GM08714 (cell line): Measurements from ENCODE around the gene ABCA7.
"Not testable (repeated sequence)": the region's sequence is repeated elsewhere in the genome, so short reads cannot be mapped to it uniquely, and the experiment has no call there.

ENCODE experiments used
- H3K4me3 ChIP-seq: fragments of 200-500 bp; sonication (Bioruptor generic); 2 replicates; pipeline ENCODE4 v1.5.1; 2014; ENCODE audit warnings: mild to moderate bottlenecking, low read length, inconsistent platforms
- ZNF274 ChIP-seq: IDR thresholded peaks from 2 replicates; pipeline ENCODE4 v1.6.1; 2012; ENCODE audit warnings: mild to moderate bottlenecking, low read depth, low read length

The ABCA7 gene

DNA sequence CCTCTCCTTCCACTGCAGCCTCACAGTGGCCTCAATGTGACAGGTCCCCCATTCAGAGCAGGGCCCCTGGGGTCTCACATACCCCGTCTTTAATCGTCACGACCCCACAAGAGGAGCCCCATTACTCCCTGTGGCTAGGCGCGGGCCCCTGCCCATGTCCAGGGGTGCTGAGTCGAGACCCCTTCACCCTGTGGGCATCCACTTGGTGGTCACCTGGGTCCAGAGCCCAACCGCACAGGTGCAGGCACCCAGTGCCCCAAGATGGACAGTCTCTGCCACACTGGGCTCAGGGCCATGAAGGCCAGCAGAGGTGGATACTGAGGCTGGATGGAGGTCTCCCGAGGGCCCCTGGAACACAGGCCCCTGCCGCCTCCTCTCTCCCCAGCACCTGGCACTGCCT lies 22.0 kb upstream of the ABCA7 start:
- TF ChIP-seq ZNF274 = no peak
- no peak overlapping the region for H3K4me3 ChIP-seq

DNA sequence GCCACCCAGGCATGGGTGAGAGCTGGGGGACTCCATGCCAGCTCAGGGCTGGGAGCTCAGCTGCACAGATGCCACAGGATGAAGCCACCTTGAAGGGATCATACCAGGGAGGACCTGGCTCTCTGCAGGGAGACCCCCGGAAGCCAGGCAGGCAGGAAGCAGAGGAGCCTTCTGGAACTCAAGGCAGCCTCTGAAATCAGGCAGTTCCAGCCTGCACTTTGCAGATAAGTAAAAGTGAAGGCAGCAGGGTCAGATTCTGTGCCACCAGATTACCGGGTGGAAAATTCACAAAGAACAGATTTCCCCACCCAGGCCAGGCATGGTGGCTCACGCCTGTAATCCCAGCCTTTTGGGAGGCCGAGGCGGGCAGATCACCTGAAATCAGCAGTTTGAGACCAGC lies 21.5 kb upstream of the ABCA7 start:
- no peak overlapping the region for H3K4me3 ChIP-seq
- no peak for TF ChIP-seq ZNF274

DNA sequence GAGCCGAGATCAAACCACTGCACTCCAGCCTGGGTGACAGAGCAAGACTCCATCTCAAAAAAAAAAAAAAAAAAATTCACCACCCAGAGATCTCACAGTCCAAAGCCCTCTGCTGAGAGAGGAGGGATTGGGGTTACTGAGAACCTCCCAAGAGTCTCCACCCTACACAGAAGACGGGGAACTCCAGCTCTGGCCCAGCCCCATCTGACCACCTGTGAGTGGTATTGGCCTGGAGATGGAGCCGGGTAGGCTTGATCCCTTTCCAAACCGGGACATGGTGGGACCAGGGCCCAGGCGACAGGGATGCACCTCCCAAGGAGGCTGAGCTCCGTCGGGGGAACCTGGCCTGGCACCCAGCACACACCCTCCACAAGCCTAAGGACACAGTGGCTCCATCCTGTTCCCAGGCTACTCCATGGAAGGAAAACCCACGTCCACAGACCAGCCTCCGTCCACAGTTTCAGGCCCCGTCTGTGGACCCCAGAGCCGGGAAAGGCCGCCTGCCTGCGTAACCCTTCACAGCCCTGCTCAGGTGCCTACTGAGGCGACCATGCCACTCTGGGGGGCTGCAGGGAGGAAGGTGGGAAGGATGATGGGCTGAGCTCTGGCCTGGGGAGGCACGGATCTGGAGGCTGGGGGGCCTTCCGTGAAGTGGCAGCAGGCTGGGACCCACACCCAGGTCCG lies 20.8 kb upstream of the ABCA7 start:
- TF ChIP-seq ZNF274 = no peak
- H3K4me3 ChIP-seq = peak overlapping the region; percentile 88; the same call in 1 of the 2 replicates

DNA sequence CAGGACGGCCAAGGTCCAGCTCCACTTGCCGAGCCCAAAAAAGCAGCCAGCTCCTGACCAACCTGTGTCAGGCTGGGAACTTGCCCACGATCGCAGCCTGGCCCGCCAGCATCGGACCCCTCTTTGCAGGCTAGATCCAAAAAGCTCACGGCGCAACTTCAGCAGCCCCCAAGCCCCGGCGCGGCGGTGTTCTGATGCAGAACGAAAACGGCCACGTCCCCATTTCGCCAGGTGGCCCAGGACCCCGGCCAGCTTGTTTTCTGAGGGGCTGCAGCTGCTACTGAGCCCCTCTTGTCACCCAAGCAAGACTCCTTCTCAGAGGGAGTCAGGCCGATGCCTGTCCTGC lies 20.3 kb upstream of the ABCA7 start:
- H3K4me3 ChIP-seq = peak overlapping the region; percentile 88

DNA sequence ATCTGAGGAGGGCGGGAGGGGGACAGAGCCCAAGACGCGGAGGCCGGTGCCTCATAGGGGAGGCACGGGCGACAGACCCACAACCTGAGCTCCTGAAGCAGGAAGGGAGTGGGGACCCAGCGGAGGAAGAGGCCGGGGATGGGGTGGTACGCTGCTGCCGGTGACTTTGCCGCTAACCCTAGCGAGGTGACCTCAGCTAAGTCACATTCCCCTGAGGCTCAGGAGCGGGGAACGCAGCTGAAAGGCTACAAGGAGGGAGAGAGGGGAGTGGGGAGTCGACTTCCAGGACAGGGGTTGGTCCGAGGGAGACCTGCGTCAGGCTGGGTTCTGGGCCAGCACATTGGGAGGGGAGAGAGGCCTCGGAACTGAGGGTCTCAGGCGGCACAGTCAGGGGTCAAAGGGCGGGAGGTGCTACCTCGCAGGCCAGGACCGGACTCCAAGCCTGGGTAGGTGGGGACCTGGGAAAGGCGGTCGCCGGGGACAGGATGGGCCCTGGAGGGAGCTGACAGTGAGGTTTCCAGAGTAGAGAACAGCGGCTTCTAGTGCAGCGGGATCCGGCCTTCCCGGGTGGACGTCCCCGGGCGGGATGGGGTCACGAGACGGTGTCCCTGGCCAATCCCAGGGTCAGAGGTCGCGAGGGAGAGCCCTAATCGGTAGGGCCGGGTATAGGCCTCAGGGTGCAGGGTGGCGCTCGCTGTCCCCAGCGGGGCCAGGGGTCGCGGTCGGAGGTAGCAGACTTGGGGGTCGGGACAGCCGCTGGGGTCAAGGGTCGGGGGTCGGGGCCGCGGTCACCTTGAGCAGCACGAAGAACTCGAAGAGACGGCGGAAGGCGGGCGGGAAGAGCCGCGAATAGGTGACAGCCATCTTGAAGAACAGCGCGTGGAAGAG lies 19.7 kb upstream of the ABCA7 start:
- TF ChIP-seq ZNF274 = no peak
- H3K4me3 ChIP-seq = peak overlapping the region; percentile 88

More for the DNA sequence above, 20.3 kb upstream of the ABCA7 start:
- TF ChIP-seq ZNF274 = no peak

DNA sequence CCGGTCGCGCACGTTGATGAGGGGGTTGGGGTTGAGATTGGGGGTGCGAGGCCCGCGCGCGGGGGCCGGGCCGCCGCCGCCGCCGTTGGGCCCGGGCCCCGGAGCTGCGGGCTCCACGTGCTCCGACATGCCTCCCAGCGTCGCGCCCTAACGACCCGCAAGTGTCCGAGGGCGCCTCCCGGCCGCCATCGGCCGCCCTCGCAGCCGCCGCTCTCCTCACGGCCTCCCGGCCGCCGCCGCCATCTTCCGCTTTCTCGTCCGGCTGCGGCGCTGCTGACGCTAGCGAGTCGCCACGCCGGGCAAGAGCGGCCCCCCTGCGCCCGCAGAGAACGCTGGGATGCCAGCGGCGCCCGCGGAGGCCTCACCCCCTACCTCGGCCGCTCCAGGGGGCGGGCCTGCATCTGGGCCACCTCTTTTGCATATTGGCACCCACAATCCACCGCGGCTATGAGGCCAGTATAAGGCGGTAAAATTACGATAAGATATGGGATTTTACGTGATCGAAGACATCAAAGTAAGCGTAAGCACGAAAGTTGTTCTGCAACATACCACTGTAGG lies 19.0 kb upstream of the ABCA7 start, which contains the start of gene TMEM259:
TSS of gene TMEM259 (minus strand) at position 256 of the 558 bp plus-strand sequence. CDS start at position 129, 127 bp downstream.
- no peak for TF ChIP-seq ZNF274
- H3K4me3 ChIP-seq = peak within 1 kb of the TSS; percentile 88

DNA sequence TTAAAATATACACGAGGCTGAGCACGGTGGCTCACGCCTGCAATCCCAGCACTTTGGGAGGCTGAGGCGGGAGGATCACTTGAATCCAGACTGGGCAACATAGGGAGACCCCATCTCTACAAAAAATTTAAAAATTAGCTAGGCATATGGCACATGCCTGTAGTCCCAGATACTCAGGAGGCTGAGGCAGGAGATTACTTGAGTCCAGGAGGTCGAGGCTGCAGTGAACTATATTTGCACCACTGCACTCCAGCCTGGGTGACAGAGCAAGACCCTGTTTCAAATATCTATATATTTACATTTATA lies 16.1 kb upstream of the ABCA7 start:
- not testable (repeated sequence) for H3K4me3 ChIP-seq

DNA sequence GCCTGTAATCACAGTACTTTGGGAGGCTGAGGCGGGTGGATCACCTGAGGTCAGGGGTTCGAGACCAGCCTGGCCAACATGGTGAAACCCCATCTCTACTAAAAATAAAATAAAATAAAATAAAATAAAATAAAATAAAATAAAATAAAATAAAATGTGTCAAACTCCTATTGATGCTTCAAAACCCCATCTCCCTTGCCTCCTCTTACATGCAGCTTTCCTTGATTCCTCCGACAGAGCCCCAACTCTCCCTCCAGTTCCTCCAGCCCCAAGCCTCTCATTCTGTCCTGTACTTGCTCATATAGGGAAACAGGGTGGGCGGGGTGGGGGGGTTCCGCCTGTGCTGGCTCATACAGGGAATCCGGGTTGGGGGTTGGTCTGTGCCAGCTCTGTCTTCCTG lies 14.8 kb upstream of the ABCA7 start:
- not testable (repeated sequence) for H3K4me3 ChIP-seq

DNA sequence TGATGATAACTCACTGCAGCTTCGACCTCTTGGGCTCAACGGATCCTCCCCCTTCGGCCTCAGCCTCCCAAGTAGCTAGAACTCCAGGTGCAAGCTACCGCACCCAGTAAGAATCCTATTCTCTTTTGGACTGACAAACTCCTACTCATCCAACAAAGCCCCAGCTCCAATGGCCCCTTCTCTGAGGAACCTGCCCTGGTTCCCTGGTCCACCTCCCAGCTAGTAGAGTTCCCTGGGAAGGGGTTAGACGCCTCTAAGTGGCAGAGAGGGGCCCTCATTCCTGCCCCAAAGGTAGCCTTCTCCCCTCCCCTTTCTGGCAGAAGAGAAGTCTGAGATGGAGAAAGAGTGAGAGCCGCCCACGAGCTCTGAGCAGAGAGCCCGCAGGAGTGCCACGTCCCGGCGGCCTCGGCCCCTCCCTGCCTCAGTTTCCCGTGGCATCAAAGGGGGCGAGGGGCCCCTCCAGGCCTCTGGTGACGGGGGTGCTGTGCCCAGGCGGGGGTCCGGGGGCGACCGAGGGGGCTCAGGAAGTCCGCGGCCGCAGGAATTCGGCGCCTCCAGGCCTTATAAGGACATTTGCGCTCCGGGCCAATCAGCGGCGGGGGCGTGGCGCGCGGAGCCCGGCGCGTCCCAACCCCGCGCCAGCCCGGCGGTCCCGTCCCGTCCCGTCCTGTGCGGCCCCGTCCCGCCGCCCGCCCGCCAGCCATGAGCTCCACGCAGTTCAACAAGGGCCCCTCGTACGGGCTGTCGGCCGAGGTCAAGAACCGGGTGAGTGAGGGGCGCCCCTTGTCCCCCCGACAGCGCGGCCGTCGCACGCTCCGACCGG lies 13.7 kb upstream of the ABCA7 start, which contains the start of gene CNN2:
TSS of gene CNN2 (plus strand) at position 649 of the 823 bp plus-strand sequence. CDS start at position 703, 54 bp downstream.
- no peak for TF ChIP-seq ZNF274
- peak within 1 kb of the TSS; percentile 72 for H3K4me3 ChIP-seq

DNA sequence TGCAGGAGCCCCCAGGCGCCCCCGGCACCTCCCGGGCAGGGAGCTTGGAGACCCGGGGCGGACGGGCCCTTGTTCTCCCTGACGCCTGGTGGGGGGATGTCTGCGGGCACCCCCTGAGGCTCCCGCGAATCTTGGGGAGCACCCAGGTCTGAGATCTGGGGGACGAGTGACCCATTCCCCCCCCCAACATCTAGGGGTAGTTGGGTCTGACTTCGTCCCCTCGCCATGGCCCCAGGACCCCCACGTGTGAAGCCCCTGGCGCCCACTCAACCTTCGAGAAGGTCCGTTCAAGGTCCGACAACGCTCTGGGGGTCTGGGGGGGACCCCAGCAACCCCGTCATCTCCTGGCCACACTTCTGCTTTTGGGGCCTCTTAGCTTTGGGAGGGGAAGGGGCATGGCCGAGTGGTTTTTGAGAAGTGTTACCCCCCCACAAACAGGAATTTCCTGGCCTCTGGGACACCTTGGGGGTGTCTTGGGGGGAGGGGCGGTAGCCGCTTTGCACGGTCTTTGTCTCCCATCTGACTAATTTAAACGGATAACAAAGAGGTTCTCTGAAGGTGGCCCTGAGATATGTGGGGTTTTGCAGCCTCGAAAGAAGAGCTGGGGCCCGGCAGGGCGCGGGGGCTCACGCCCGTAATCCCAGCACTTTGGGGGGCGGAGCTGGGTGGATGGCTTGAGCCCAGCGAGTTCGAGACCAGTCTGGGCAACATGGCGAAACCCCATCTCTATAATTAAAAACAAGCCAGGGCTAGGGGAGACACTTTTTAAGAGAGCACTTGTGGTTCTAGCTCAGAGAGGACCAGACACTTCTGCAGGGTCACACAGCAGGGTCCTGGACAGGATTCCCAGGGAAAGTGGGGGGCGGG lies 12.9 kb upstream of the ABCA7 start:
- H3K4me3 ChIP-seq = peak overlapping the region; percentile 72
- no peak for TF ChIP-seq ZNF274

DNA sequence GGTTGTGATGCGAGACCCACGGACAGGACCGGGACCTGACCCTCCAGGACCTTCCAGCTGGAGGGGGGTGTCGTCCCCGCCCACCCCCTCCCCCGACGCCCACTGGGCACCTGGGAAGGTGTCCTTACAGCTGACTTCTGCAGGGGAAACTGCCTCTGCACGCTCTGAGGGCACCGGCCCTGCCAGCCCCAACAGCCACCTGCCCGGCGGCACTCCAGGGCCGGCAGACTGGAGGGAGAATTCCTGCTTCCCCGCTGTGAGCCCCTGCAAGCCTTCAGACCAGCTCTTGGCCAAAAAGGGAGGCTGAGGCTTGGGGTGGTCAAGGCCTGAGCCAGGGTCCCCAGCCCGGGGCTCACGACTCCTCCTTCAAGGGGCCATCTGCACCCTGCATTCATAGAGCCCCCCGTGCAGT lies 12.3 kb upstream of the ABCA7 start:
- peak overlapping the region; percentile 72; the same call in 1 of the 2 replicates for H3K4me3 ChIP-seq
- TF ChIP-seq ZNF274 = no peak

DNA sequence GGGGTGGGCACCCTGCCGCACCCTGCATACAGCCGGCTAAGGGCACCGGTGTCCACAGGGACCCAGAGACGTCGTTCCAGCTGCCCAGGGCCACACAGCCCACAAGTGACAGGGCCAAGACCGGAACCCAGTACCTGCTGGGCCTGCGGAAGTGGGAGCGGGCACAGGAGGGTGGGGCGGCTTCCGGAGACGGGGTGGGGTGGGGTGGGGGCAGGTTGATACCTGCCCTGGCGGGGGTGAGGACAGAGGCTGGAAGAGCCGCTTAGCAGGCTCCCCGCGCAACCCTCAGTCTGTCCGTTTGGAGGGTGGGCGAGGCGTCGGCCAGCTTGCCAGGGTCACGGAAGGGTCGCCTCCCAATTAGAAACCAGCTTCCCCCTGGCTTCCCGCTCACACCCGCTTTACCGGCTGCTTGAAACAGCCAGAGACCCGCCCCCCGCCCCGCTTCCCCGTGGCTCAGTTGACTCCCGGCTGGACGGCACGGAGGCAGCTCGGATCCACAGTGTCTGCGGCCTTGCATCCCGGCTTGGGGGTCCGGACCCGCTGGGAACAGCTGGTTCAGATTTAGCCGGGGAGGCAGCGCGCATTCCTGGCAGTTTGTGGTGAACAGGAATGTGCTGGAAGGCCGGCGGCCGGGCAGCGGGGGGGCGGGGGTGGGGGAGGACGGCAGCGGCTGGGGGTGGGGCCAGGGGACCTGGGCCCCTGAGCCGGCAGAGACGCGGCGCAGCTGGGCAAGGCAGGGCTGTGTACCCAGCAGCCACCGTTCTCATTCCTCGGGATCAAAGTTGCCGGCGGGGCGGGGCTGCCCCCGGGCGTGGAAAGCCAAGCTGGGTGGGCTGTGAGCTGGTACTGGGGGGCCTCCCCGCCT lies 11.6 kb upstream of the ABCA7 start:
- TF ChIP-seq ZNF274 = no peak
- peak overlapping the region; percentile 72 for H3K4me3 ChIP-seq
